K562 (cell line): Measurements from ENCODE around the gene SLC2A14. TPM values are rescaled to one million over a fixed set of nuclear protein-coding genes. Genes with fewer than 3 reads are reported as not detected.

Experiments used
- ATAC-seq: fragments of 200-7000 bp; cut with Tn5 transposase; 3 replicates; pipeline ENCODE4 v1.9.1; 2020; ENCODE audit warnings: moderate library complexity
- BruUV-seq: library from RNA; stranded (reverse); fragments of 400-500 nt; replicated peaks from 2 replicates; lab custom pipeline; 2021; lab: Mats Ljungman, UMichigan
- CTCF ChIA-PET: fragments of 300-600 bp; formaldehyde crosslinking; extraction: SDS; loops from one replicate; lab custom pipeline; 2021; ENCODE audit warnings: low intra/inter-chr PET ratio; lab: Yijun Ruan, JAX
- POLR2A ChIA-PET: fragments of 300-600, 350-650 bp; sonication (Branson Sonifier 250); formaldehyde crosslinking; extraction: SDS; loops from one replicate; lab custom pipeline; 2021; ENCODE audit warnings: antibody characterized with exemption, inconsistent platforms; lab: Yijun Ruan, JAX
- DNase-seq, 4 experiments: peaks; one replicate each; pipeline versions ENCODE4 v3.0.0 to v3.0.0-alpha.2; 2011 to 2018; ENCODE audit warnings: low spot score in 3 of 4, mixed read lengths in 3 of 4; ENCODE audit errors: extremely low read depth in 1 of 4
- FAIRE-seq: peaks from 2 replicates; lab custom pipeline; 2011; peaks lifted over from hg19 to GRCh38; lab: Jason Lieb, UNC
- H2AFZ ChIP-seq: 2 replicates; pipeline ENCODE4 v1.6.0; 2011; ENCODE audit warnings: low read depth, low read length, control low read depth, inconsistent platforms
- H3K27ac ChIP-seq: fragments of 200-600 bp; 3 replicates; pipeline ENCODE4 v1.8.0; 2011; ENCODE audit warnings: low read depth, mild to moderate bottlenecking, control low read depth, inconsistent platforms, low read length, moderate library complexity, mixed read lengths; ENCODE audit errors: extremely low read depth
- H3K27me3 ChIP-seq, 2 experiments: fragments of 300-600 bp in 1 of 2; 2 replicates in 1 of 2; 3 replicates in 1 of 2; pipeline versions ENCODE4 v1.6.0 to v1.8.0; 2011; ENCODE audit warnings: inconsistent platforms in 2 of 2, low read length in 2 of 2, mild to moderate bottlenecking in 1 of 2, mixed read lengths in 1 of 2, moderate library complexity in 1 of 2; ENCODE audit not compliant: control insufficient read depth in 2 of 2, insufficient read depth in 2 of 2
- H3K36me3 ChIP-seq: fragments of 300-600 bp; 3 replicates; pipeline ENCODE4 v1.8.0; 2011; ENCODE audit warnings: mild to moderate bottlenecking, low read length, inconsistent platforms; ENCODE audit not compliant: control insufficient read depth, insufficient read depth
- H3K4me1 ChIP-seq, 2 experiments: fragments of 200-600 bp in 1 of 2; replicated peaks in 1 of 2; 2 replicates in 1 of 2; 3 replicates in 1 of 2; pipeline versions ENCODE4 v1.5.1 to v1.8.0; 2011; ENCODE audit warnings: inconsistent platforms in 2 of 2, low read length in 2 of 2, mild to moderate bottlenecking in 1 of 2, mixed read lengths in 1 of 2, moderate library complexity in 1 of 2; ENCODE audit not compliant: control insufficient read depth in 2 of 2, insufficient read depth in 2 of 2
- H3K4me2 ChIP-seq: 2 replicates; pipeline ENCODE4 v1.6.1; 2011; ENCODE audit warnings: low read length, control low read depth, inconsistent platforms, mixed read lengths; ENCODE audit not compliant: insufficient read depth
- H3K4me3 ChIP-seq: fragments of 200-600 bp; sonication (generic), shearing (Covaris generic); 2 replicates; pipeline ENCODE4 v1.5.1; 2016; ENCODE audit warnings: control low read depth, inconsistent platforms
- H3K79me2 ChIP-seq: fragments of 200-600 bp; 3 replicates; pipeline ENCODE4 v1.8.0; 2011; ENCODE audit warnings: low read length, inconsistent platforms; ENCODE audit not compliant: control insufficient read depth, insufficient read depth
- H3K9ac ChIP-seq, 2 experiments: 2 replicates each; pipeline versions ENCODE4 v1.6.0 to v1.6.1; 2011; ENCODE audit warnings: low read depth in 2 of 2, low read length in 2 of 2, control low read depth in 1 of 2, inconsistent platforms in 1 of 2, mild to moderate bottlenecking in 1 of 2, mixed read lengths in 1 of 2; ENCODE audit not compliant: insufficient read depth in 1 of 2
- H3K9me1 ChIP-seq: one replicate; pipeline ENCODE4 v1.6.0; 2011; ENCODE audit warnings: inconsistent platforms, mild to moderate bottlenecking, low read length, moderate library complexity; ENCODE audit not compliant: control insufficient read depth, insufficient read depth
- H3K9me3 ChIP-seq: replicated peaks from 2 replicates; pipeline ENCODE4 v1.5.1; 2011; ENCODE audit warnings: low read depth, low read length, inconsistent platforms; ENCODE audit not compliant: control insufficient read depth, insufficient read depth
- H4K20me1 ChIP-seq: replicated peaks from 2 replicates; pipeline ENCODE4 v1.6.1; 2011; ENCODE audit warnings: low read length, inconsistent platforms, mixed read lengths; ENCODE audit not compliant: control insufficient read depth, insufficient read depth
- ATF1 ChIP-seq, 2 experiments: fragments of 450-650 bp in 1 of 2; IDR thresholded peaks; 2 replicates each; pipeline ENCODE4 v1.6.1; 2016; ENCODE audit warnings: missing compliant biosample characterization in 1 of 2, missing genetic modification characterization in 1 of 2
- BRD9 ChIP-seq: fragments of 450-650 bp; IDR thresholded peaks from 2 replicates; pipeline ENCODE4 v1.6.1; 2018; ENCODE audit warnings: low read depth; ENCODE audit not compliant: partially characterized antibody
- KDM4B ChIP-seq, 2 experiments: fragments of 450-650 bp in 1 of 2; sonication (generic) in 1 of 2; IDR thresholded peaks; 2 replicates each; pipeline ENCODE4 v1.6.1; 2016 to 2017; ENCODE audit warnings: borderline replicate concordance in 2 of 2, antibody characterized with exemption in 1 of 2, low read depth in 1 of 2, mild to moderate bottlenecking in 1 of 2
- MYC ChIP-seq, 2 experiments: fragments of 250-450 bp in 1 of 2; sonication (Bioruptor Pico) in 1 of 2; IDR thresholded peaks; 2 replicates each; pipeline versions ENCODE4 v1.5.1 to v1.6.1; 2012 to 2021; ENCODE audit warnings: low read depth in 2 of 2, borderline replicate concordance in 1 of 2, improper control_type of control experiment in 1 of 2, low read length in 1 of 2, mild to moderate bottlenecking in 1 of 2, moderate library complexity in 1 of 2
- NFRKB ChIP-seq: fragments of 450-650 bp; IDR thresholded peaks from 2 replicates; pipeline ENCODE4 v1.6.1; 2016; ENCODE audit warnings: low read depth
- NR4A1 ChIP-seq, 2 experiments: fragments of 250-450 bp in 1 of 2; fragments of 450-650 bp in 1 of 2; sonication (Bioruptor Pico) in 1 of 2; IDR thresholded peaks; 2 replicates each; pipeline versions ENCODE4 v1.4.0 to v1.6.1; 2016 to 2020; ENCODE audit warnings: mild to moderate bottlenecking in 2 of 2, missing compliant biosample characterization in 1 of 2, missing genetic modification characterization in 1 of 2, moderate library complexity in 1 of 2
- ZEB2 ChIP-seq: fragments of 450-650 bp; IDR thresholded peaks from 2 replicates; pipeline ENCODE4 v1.6.1; 2016
- ZKSCAN1 ChIP-seq: fragments of 150-350 bp; IDR thresholded peaks from 2 replicates; pipeline ENCODE4 v1.6.1; 2016; ENCODE audit warnings: low read depth, low read length
- ZNF197 ChIP-seq: fragments of 200-800 bp; sonication (Bioruptor generic); IDR thresholded peaks from 2 replicates; pipeline ENCODE4 v1.6.1; 2016; ENCODE audit warnings: low read depth, missing genetic modification characterization, missing compliant biosample characterization
- ZNF212 ChIP-seq: fragments of 450-650 bp; formaldehyde crosslinking; IDR thresholded peaks from 2 replicates; pipeline ENCODE4 v1.4.0; 2020; ENCODE audit warnings: mild to moderate bottlenecking
- WGBS: fragments of 100-300 bp; shearing (Covaris generic); methylation state at CpG from one replicate; pipeline ENCODE4 v1.1.6; 2016; ENCODE audit warnings: low coverage, mixed read lengths; ENCODE audit not compliant: insufficient coverage; ENCODE audit errors: missing lambda C conversion rate; 5-methylcytosine and 5-hydroxymethylcytosine counted together
- in situ Hi-C: fragments of 300-500 bp; cut with MboI; formaldehyde crosslinking; loops from 4 replicates; pipeline ENCODE4 v1.15.0; 2018; ENCODE audit warnings: inconsistent platforms, mixed read lengths
- intact Hi-C: fragments of 100-400 bp; cut with micrococcal nuclease; formaldehyde crosslinking; loops from 2 replicates; pipeline ENCODE4 v1.14.2; 2022
- polyA plus RNA-seq, 8 experiments: library from polyadenylated mRNA; depleted of rRNA in 4 of 8; stranded (reverse) in 5 of 8; unstranded in 3 of 8; fragments of >200 nt; fragmentation: Nextera tagmentation in 2 of 8; fragmentation: Illumina TruSeq in 1 of 8; extraction: Ambion mirVana in 2 of 8; extraction: Trizol in 1 of 8; gene quantifications; 2 replicates each; pipeline versions ENCODE4 v1.2.1 to v1.2.3, GENCODE V29; 2011 to 2014; ENCODE audit warnings: inconsistent platforms in 1 of 8, missing spikeins in 1 of 8
- total RNA-seq, 7 experiments: library from RNA; depleted of rRNA in 6 of 7; stranded (reverse); fragments of >200 nt in 6 of 7; fragmentation: Illumina TruSeq in 2 of 7; extraction: Trizol in 2 of 7; gene quantifications; 2 replicates each; pipeline versions ENCODE4 v1.2.1 to v1.2.3, GENCODE V29; 2011 to 2021; ENCODE audit warnings: low replicate concordance in 1 of 7
- TF ChIP-seq, protein P1 (sequence below): fragments of 250-450 bp; sonication (Bioruptor Pico); IDR thresholded peaks from 2 replicates; pipeline ENCODE4 v1.8.0; 2022; ENCODE audit warnings: moderate library complexity, mild to moderate bottlenecking, inconsistent platforms

Gene SLC2A14
- total and polyA plus RNA-seq, 9 of the 15 experiments (the other 6 are each of a cell fraction or from before 2014, with no cell fraction given), result 0.13 to 8.9 (median 4.8) TPM; not detected in 1

DNA sequence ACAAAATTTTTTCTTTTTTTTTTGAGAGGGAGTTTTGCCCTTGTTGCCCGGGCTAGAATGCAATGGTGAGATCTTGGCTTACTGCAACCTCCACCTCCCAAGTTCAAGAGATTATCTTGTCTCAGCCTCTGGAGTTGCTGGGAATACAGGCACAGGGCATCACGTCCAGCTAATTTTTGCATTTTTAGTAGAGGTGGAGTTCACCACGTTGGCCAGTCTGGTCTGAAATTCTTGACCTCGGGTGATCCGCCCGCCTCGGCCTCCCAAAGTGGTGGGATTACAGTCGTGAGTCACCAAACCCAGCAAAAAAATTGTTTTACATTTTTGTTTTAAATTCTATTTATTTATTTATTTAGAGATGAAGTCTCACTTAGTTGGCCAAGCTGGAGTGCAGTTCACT, 4.7 kb upstream of the SLC2A14 start (continued):
- TF ChIP-seq, protein P1, sequence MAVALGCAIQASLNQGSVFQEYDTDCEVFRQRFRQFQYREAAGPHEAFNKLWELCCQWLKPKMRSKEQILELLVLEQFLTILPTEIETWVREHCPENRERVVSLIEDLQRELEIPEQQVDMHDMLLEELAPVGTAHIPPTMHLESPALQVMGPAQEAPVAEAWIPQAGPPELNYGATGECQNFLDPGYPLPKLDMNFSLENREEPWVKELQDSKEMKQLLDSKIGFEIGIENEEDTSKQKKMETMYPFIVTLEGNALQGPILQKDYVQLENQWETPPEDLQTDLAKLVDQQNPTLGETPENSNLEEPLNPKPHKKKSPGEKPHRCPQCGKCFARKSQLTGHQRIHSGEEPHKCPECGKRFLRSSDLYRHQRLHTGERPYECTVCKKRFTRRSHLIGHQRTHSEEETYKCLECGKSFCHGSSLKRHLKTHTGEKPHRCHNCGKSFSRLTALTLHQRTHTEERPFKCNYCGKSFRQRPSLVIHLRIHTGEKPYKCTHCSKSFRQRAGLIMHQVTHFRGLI, result no peak
- TF ChIP-seq NFRKB (no peak), NR4A1 (CRISPR knock-in tag; IDR thresholded peaks at IDR 0.05) (no peak), NR4A1 (tag; IDR thresholded peaks at IDR 0.05) (no peak), BRD9 (no peak), ATF1 (CRISPR knock-in tag; IDR thresholded peaks at IDR 0.05) (no peak), ATF1 (tag; IDR thresholded peaks at IDR 0.05) (no peak), ZEB2 (no peak), ZKSCAN1 (no peak), MYC (IDR thresholded peaks at IDR 0.05; ENCODE audit: low read depth, low read length) (no peak), MYC (CRISPR knock-in tag; IDR thresholded peaks at IDR 0.05; ENCODE audit: borderline replicate concordance, low read depth) (no peak), KDM4B (IDR thresholded peaks at IDR 0.05; ENCODE audit: borderline replicate concordance in 2 of 2, low read depth in 1 of 2) (no peak), ZNF197 (CRISPR knock-in tag) (no peak)

DNA sequence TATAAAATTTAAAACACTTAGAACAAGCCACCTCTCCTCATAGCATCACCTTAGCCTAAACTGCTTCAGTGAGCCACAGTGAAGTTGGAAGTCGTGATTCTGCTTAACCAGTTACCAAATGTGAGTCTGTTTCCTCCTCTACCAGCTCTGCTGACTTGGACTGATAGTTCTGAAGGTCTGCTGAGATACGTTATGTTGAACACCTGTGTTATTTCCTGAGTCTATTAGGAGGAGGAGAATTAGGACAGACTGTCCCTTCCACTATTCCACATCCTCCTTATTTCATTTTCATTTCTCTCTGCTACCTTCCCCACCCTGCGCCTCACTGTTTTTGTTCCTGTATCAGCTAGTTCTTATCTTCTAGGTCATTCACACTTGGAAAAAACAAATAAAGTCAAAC, 2.4 kb downstream of the SLC2A14 start:
- Histone ChIP-seq H3K79me2 (no peaks in the 10 kb centered on the region), H3K9me3 (no peaks in the 10 kb centered on the region), H3K4me1 (peaks cover 0 to 6% of the 10 kb centered on the region in 2 experiments; a peak in 3 of 5 replicates), H3K27ac (no peak overlapping the region), H3K9ac (no peak overlapping the region), H4K20me1 (no peaks in the 10 kb centered on the region), H3K27me3 (no peaks in the 10 kb centered on the region; a peak in 1 of 5 replicates), H2AFZ (no peak overlapping the region), H3K4me3 (no peak overlapping the region), H3K36me3 (no peaks in the 10 kb centered on the region), H3K9me1 (no peaks in the 10 kb centered on the region), H3K4me2 (no peak overlapping the region)
- FAIRE-seq, result no peak
- ChIA-PET POLR2A (interaction anchor here (1.0 kb wide), 1 partner anchor 14 kb away, joined by 3 read pairs; no protein-coding TSS in a partner anchor), CTCF (no interaction called here)
- no peak for DNase-seq
- ATAC-seq, result no peak
- intact Hi-C loops, result no loop called here
- in situ Hi-C loops, result no loop called here
- 0% methylated on average over 3 of the region's 3 CpGs for WGBS
- no TSS peak for BruUV-seq
- no peak for TF ChIP-seq ZNF212
